Measurements from ENCODE around the gene P2RX5. TPM values are rescaled to one million over a fixed set of nuclear protein-coding genes. Genes with fewer than 3 reads are reported as not detected.

Gene P2RX5
- polyA plus RNA-seq, 1 donor (not counting 4 experiments of a cell fraction or from before 2014, with no cell fraction given) = 0.43 TPM

DNA sequence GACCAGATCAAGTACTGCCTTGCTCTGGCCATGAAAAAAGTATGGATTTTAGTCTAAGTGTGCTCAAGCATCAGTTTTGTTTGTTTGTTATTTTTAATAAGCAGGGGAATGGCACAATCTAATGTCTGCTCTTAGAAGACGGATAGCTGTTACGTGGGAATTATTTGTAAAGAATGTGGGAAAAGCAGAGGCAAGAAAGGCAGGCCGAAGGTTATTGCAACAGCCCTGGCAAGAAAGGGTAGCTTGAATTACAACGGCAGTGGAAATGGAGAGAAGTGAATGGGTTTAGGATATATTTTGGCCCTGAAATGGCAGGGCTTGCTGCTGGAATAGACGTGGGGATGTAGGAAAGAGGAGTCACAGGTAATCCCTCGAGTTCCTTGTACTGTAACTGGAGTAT, 26.8 kb upstream of the P2RX5 start:
- TF ChIP-seq EZH2 (IDR thresholded peaks at IDR 0.05; ENCODE audit: low read length) = no peak
- TF ChIP-seq, protein P1, sequence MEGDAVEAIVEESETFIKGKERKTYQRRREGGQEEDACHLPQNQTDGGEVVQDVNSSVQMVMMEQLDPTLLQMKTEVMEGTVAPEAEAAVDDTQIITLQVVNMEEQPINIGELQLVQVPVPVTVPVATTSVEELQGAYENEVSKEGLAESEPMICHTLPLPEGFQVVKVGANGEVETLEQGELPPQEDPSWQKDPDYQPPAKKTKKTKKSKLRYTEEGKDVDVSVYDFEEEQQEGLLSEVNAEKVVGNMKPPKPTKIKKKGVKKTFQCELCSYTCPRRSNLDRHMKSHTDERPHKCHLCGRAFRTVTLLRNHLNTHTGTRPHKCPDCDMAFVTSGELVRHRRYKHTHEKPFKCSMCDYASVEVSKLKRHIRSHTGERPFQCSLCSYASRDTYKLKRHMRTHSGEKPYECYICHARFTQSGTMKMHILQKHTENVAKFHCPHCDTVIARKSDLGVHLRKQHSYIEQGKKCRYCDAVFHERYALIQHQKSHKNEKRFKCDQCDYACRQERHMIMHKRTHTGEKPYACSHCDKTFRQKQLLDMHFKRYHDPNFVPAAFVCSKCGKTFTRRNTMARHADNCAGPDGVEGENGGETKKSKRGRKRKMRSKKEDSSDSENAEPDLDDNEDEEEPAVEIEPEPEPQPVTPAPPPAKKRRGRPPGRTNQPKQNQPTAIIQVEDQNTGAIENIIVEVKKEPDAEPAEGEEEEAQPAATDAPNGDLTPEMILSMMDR (optimal IDR thresholded peaks at IDR 0.05 in 1 of 3, IDR thresholded peaks at IDR 0.05 in 1 of 3, conservative IDR thresholded peaks at IDR 0.05 in 1 of 3; ENCODE audit: extremely low read depth in 1 of 3, insufficient read depth in 2 of 3, low read length in 3 of 3) = no peak
- Histone ChIP-seq H3K4me2 (ENCODE audit: control insufficient read depth, extremely low read depth, insufficient read depth, low read depth, low read length) (peak overlapping the region; percentile 100), H3K4me1 (ENCODE audit: control insufficient read depth, extremely low read depth, insufficient read depth, low read length) (peaks cover 24% of the 10 kb centered on the region), H3K27me3 (ENCODE audit: control insufficient read depth, extremely low read depth, insufficient read depth, low read length) (no peaks in the 10 kb centered on the region), H3K4me3 (ENCODE audit: control insufficient read depth in 2 of 3, extremely low read depth in 1 of 3, insufficient read depth in 2 of 3, low read depth in 1 of 3, low read length in 3 of 3) (peak overlapping the region; percentile 77 to 95 (median 86)), H4K20me1 (ENCODE audit: control insufficient read depth, extremely low read depth, insufficient read depth, low read length) (no peaks in the 10 kb centered on the region), H3K9me1 (ENCODE audit: control insufficient read depth, extremely low read depth, insufficient read depth, low read length) (peaks cover 2% of the 10 kb centered on the region), H2AFZ (ENCODE audit: control insufficient read depth, low read length) (peak overlapping the region; percentile 97), H3K9ac (ENCODE audit: control insufficient read depth, extremely low read depth, insufficient read depth, low read length) (peak overlapping the region; percentile 87), H3K36me3 (ENCODE audit: control insufficient read depth in 2 of 2, extremely low read depth in 1 of 2, insufficient read depth in 2 of 2, low read length in 2 of 2) (peaks cover 5 to 25% of the 10 kb centered on the region in 2 experiments), H3K27ac (ENCODE audit: control insufficient read depth, insufficient read depth, low read length) (peak overlapping the region; percentile 67), H3K9me3 (ENCODE audit: control insufficient read depth, low read depth, low read length) (no peaks in the 10 kb centered on the region), H3K79me2 (ENCODE audit: control insufficient read depth, insufficient read depth, low read length) (peaks cover 44% of the 10 kb centered on the region)
- dilution Hi-C loops (cut with MboI; ENCODE audit: extremely low pct_ligation_motif_present, low sequenced_read_pairs) = no loop called here
- no peak for FAIRE-seq
- DNase-seq (ENCODE audit: low read depth, low spot score) = no peak

DNA sequence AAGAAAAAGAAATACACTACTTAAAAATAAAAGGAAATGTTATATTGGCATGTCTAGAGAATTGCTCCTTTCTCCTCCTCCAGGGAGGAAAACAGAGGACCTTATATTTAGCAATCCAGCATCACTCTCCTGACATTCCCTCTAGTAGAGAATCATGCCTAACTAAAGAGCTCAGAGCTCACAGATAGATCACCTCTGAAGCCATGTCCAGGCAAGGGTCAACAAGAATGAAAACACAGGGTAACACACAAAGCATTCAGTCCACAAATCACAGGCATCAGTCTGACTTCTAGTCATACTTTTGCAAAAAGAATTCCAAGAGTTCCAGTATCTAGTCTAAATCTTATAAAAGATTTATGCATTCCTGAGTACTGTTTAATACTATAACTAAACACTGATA, 23.3 kb upstream of the P2RX5 start:
- Histone ChIP-seq H3K4me1 (ENCODE audit: control insufficient read depth, extremely low read depth, insufficient read depth, low read length) (peaks cover 14% of the 10 kb centered on the region), H3K27me3 (ENCODE audit: control insufficient read depth, extremely low read depth, insufficient read depth, low read length) (no peaks in the 10 kb centered on the region), H4K20me1 (ENCODE audit: control insufficient read depth, extremely low read depth, insufficient read depth, low read length) (no peaks in the 10 kb centered on the region), H3K9me3 (ENCODE audit: control insufficient read depth, low read depth, low read length) (no peaks in the 10 kb centered on the region), H3K4me2 (ENCODE audit: control insufficient read depth, extremely low read depth, insufficient read depth, low read depth, low read length) (no peak overlapping the region), H3K4me3 (ENCODE audit: control insufficient read depth in 2 of 3, extremely low read depth in 1 of 3, insufficient read depth in 2 of 3, low read depth in 1 of 3, low read length in 3 of 3) (no peak overlapping the region), H3K9me1 (ENCODE audit: control insufficient read depth, extremely low read depth, insufficient read depth, low read length) (peaks cover 2% of the 10 kb centered on the region), H2AFZ (ENCODE audit: control insufficient read depth, low read length) (no peak overlapping the region), H3K27ac (ENCODE audit: control insufficient read depth, insufficient read depth, low read length) (no peak overlapping the region), H3K79me2 (ENCODE audit: control insufficient read depth, insufficient read depth, low read length) (peaks cover 19% of the 10 kb centered on the region), H3K9ac (ENCODE audit: control insufficient read depth, extremely low read depth, insufficient read depth, low read length) (no peak overlapping the region), H3K36me3 (ENCODE audit: control insufficient read depth in 2 of 2, extremely low read depth in 1 of 2, insufficient read depth in 2 of 2, low read length in 2 of 2) (peaks cover 16 to 25% of the 10 kb centered on the region in 2 experiments)
- DNase-seq (ENCODE audit: low read depth, low spot score) = no peak
- no peak for FAIRE-seq
- dilution Hi-C loops (cut with MboI; ENCODE audit: extremely low pct_ligation_motif_present, low sequenced_read_pairs) = no loop called here
- no peak for TF ChIP-seq EZH2 (IDR thresholded peaks at IDR 0.05; ENCODE audit: low read length)

GRCh38 chr17:3718201-3718600, 22.2 kb upstream of the P2RX5 start:
- Histone ChIP-seq H3K4me2 (ENCODE audit: control insufficient read depth, extremely low read depth, insufficient read depth, low read depth, low read length) (no peak overlapping the region), H4K20me1 (ENCODE audit: control insufficient read depth, extremely low read depth, insufficient read depth, low read length) (no peaks in the 10 kb centered on the region), H3K4me1 (ENCODE audit: control insufficient read depth, extremely low read depth, insufficient read depth, low read length) (peaks cover 14% of the 10 kb centered on the region), H3K9me1 (ENCODE audit: control insufficient read depth, extremely low read depth, insufficient read depth, low read length) (peaks cover 2% of the 10 kb centered on the region), H3K27me3 (ENCODE audit: control insufficient read depth, extremely low read depth, insufficient read depth, low read length) (no peaks in the 10 kb centered on the region), H3K9ac (ENCODE audit: control insufficient read depth, extremely low read depth, insufficient read depth, low read length) (no peak overlapping the region), H3K36me3 (ENCODE audit: control insufficient read depth in 2 of 2, extremely low read depth in 1 of 2, insufficient read depth in 2 of 2, low read length in 2 of 2) (peaks cover 16 to 25% of the 10 kb centered on the region in 2 experiments), H2AFZ (ENCODE audit: control insufficient read depth, low read length) (no peak overlapping the region), H3K4me3 (ENCODE audit: control insufficient read depth in 2 of 3, extremely low read depth in 1 of 3, insufficient read depth in 2 of 3, low read depth in 1 of 3, low read length in 3 of 3) (no peak overlapping the region), H3K9me3 (ENCODE audit: control insufficient read depth, low read depth, low read length) (no peaks in the 10 kb centered on the region), H3K27ac (ENCODE audit: control insufficient read depth, insufficient read depth, low read length) (no peak overlapping the region), H3K79me2 (ENCODE audit: control insufficient read depth, insufficient read depth, low read length) (peaks cover 11% of the 10 kb centered on the region)
- DNase-seq (ENCODE audit: low read depth, low spot score) = no peak
- TF ChIP-seq, protein P1 (optimal IDR thresholded peaks at IDR 0.05 in 1 of 3, IDR thresholded peaks at IDR 0.05 in 1 of 3, conservative IDR thresholded peaks at IDR 0.05 in 1 of 3; ENCODE audit: extremely low read depth in 1 of 3, insufficient read depth in 2 of 3, low read length in 3 of 3) = no peak
- TF ChIP-seq EZH2 (IDR thresholded peaks at IDR 0.05; ENCODE audit: low read length) = no peak
- dilution Hi-C loops (cut with MboI; ENCODE audit: extremely low pct_ligation_motif_present, low sequenced_read_pairs) = no loop called here
- no peak for FAIRE-seq

All from keratinocyte (primary cell).